Astrocyte of the spinal cord (primary cell): ENCODE data around the gene MPI.

Source experiments
- DNase-seq: peaks from one replicate; pipeline ENCODE4 v3.0.0; 2011; ENCODE audit warnings: low read depth, low spot score
- H3K4me3 ChIP-seq: 2 replicates; pipeline ENCODE4 v1.5.1; 2011; ENCODE audit warnings: low read depth, mild to moderate bottlenecking, low read length, moderate library complexity
- in situ Hi-C: cut with HindIII; loops from 2 replicates; pipeline ENCODE4 v1.10.0; 2017; ENCODE audit warnings: low sequenced_read_pairs
- TF ChIP-seq, protein P1 (sequence below): IDR thresholded peaks from 2 replicates; pipeline ENCODE4 v1.5.1; 2012; ENCODE audit warnings: low read depth, mild to moderate bottlenecking, low read length, inconsistent platforms

Gene MPI

DNA sequence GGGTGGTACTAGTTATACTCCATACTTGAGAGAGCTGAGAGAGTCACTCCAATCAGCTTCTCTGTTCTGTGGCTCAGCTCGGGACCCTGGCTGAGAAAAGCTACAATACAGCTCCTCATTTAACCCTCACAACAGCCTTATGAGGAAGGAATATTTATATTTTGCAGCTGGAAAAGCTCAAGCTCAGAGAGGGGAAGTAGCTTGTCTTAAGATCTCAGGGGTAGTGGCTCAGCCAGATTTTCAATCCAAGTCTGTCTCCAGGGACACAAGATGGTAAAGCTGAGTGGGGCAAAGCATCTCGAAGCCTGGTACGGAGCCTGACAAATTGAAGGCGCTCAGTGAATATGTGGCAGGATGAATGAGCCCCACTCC lies 31.5 kb upstream of the MPI start:
- in situ Hi-C loops, result no loop called here
- DNase-seq, result no peak
- no peak overlapping the region for H3K4me3 ChIP-seq
- TF ChIP-seq, protein P1, sequence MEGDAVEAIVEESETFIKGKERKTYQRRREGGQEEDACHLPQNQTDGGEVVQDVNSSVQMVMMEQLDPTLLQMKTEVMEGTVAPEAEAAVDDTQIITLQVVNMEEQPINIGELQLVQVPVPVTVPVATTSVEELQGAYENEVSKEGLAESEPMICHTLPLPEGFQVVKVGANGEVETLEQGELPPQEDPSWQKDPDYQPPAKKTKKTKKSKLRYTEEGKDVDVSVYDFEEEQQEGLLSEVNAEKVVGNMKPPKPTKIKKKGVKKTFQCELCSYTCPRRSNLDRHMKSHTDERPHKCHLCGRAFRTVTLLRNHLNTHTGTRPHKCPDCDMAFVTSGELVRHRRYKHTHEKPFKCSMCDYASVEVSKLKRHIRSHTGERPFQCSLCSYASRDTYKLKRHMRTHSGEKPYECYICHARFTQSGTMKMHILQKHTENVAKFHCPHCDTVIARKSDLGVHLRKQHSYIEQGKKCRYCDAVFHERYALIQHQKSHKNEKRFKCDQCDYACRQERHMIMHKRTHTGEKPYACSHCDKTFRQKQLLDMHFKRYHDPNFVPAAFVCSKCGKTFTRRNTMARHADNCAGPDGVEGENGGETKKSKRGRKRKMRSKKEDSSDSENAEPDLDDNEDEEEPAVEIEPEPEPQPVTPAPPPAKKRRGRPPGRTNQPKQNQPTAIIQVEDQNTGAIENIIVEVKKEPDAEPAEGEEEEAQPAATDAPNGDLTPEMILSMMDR, result no peak

DNA sequence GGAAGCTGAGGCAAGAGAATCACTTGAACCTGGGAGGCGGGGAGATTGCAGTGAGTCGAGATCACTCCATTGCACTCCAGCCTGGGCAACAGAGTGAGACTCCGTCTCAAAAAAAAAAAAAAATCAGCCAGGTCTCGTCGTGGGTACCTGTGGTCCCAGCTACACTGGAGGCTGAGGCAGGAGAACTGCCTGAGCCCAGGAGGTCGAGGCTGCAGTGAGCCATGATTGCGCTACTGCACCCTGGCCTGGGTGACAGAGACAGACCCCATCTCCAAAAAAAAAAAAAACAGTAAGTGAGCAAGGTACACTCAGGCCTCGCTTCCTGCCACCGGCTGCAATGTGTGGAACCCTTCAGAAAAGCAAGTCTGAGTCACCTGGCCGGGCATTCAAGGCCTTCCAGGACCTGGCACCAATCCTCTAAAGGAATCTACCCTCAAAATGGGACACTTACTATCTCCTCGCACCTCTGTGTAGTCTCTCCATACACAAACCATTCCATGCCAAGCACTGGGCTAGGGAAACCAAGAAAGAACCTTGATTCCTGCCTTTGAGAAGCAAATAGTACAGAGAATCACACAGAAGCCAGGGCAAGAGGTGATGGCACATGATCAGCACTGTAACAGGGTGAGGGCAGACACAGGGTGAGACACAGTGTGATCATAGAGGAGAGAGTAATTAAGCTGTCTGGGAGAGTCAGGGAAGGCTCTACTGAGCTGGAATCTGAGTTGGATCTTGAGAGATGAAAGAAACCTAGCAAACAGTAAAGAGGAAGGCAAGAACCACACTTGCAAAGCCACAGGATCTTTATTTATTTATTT lies 26.4 kb upstream of the MPI start:
- TF ChIP-seq, protein P1, result no peak
- no peak overlapping the region for H3K4me3 ChIP-seq
- peak; percentile 31 for DNase-seq
- in situ Hi-C loops, result no loop called here

DNA sequence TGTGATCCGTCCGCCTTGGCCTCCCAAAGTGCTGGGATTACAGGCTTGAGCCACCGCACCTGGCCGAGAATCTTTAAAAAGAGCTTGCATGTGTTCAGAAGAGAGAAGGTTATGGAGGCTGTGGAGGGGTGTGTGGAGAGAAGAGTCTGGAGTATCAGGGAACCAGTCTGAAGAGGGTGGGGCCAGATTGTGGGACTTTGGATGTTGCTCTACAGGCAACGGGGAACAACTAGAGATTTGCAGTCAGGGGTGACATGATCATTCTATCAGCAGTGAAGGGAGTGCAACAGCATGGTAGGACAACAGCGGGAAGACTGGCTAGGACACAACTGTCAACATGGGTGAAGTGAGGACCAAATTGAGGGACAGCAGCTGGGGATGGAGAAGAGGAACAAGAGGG lies 25.5 kb upstream of the MPI start:
- no peak for DNase-seq
- TF ChIP-seq, protein P1, result no peak
- H3K4me3 ChIP-seq, result no peak overlapping the region
- in situ Hi-C loops, result no loop called here

DNA sequence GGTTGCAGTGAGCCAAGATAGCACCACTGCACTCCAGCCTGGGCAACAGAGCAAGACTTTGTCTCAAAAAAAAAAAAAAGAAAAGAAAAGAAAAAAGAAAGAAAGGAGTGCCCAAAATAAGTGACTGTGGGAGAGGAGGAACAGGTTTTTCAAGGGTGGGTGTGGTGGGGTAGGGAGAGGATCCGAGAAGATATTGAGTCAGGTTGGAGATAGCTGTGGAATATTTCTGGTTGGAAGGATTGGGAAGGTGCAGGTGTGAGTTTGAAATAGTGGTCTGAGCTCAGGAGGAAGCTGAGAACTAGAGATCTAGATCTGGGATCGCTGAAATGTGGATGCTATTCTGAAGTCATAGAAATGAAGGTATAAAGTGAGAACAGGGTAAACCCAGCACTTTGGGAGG lies 24.5 kb upstream of the MPI start:
- in situ Hi-C loops, result no loop called here
- TF ChIP-seq, protein P1, result no peak
- no peak overlapping the region for H3K4me3 ChIP-seq
- DNase-seq, result no peak

DNA sequence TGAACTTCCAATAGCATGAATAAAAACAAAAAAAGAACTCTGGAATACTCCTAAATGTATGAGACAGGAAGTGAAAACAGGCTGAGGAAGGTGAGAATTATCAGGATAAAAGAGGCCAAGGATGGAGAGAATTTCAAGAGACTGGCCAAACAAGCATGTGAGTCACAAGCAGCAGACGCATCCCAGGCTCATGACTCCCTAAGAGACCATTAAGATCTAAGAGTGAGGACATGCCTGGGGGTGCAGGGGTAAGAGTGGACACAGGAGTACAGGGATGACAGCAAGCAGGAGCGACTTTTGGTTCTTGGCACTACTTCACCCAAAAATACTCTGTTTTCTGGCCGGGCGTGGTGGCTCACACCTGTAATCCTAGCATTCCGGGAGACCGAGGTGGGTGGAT lies 23.8 kb upstream of the MPI start:
- in situ Hi-C loops, result no loop called here
- DNase-seq, result peak; percentile 37
- no peak overlapping the region for H3K4me3 ChIP-seq
- TF ChIP-seq, protein P1, result no peak

DNA sequence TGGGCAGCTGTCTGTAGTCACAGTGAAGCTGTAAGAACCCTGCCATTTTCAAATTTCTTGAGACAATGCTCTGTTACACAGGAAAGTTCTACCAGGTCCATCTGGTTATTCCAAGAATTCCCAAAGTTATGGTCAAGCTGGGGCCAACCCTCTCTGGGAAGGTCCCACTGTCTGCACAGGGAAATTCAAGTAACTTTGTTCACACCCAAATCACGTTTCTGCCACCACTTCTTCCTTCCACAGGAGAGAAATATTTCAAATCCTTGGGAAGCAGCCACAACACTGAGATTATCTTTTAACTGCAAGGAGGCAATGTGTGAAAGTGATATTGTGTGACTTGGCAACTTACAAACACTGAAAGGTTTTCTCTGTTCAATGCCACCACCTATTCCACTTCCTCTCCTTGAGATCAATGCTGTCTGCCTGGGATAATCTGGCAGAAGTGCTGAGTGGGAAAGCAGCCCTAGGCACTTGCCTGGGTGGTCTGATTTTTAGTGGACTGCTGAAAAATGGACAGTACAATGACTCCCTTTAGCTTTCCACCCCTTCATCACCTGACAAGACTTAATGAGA lies 22.3 kb upstream of the MPI start:
- no peak for DNase-seq
- in situ Hi-C loops, result no loop called here
- H3K4me3 ChIP-seq, result no peak overlapping the region
- TF ChIP-seq, protein P1, result no peak
